ENCODE results near the gene OTX1.

- TF ChIP-seq, protein P1, sequence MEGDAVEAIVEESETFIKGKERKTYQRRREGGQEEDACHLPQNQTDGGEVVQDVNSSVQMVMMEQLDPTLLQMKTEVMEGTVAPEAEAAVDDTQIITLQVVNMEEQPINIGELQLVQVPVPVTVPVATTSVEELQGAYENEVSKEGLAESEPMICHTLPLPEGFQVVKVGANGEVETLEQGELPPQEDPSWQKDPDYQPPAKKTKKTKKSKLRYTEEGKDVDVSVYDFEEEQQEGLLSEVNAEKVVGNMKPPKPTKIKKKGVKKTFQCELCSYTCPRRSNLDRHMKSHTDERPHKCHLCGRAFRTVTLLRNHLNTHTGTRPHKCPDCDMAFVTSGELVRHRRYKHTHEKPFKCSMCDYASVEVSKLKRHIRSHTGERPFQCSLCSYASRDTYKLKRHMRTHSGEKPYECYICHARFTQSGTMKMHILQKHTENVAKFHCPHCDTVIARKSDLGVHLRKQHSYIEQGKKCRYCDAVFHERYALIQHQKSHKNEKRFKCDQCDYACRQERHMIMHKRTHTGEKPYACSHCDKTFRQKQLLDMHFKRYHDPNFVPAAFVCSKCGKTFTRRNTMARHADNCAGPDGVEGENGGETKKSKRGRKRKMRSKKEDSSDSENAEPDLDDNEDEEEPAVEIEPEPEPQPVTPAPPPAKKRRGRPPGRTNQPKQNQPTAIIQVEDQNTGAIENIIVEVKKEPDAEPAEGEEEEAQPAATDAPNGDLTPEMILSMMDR (IDR thresholded peaks at IDR 0.05) = no peak
- TF ChIP-seq POLR2A (IDR thresholded peaks at IDR 0.05) = no peak
These were observed 23.4 kb upstream of the OTX1 start for GRCh38 chr2:63027220-63027619.

Measured in uterus (tissue), 2 donors.